Lung (tissue), 12 donors: ENCODE results near the gene ARHGEF2. TPM values are rescaled to one million over a fixed set of nuclear protein-coding genes. Genes with fewer than 3 reads are reported as not detected.

Source experiments
- ATAC-seq: fragments of 200-7000 bp; cut with Tn5 transposase; one replicate; pipeline ENCODE4 v1.9.1; 2020; ENCODE audit warnings: moderate number of reproducible peaks; ENCODE audit not compliant: insufficient read depth, low FRiP score
- DNase-seq, 3 donors: peaks; one replicate each; pipeline ENCODE4 v3.0.0-alpha.2; 2013 to 2017
- H3K27ac ChIP-seq, 2 donors: one replicate each; pipeline ENCODE4 v1.5.1; 2013; ENCODE audit warnings: mild to moderate bottlenecking in 2 of 2, moderate library complexity in 2 of 2, control low read depth in 1 of 2, inconsistent platforms in 1 of 2, low read depth in 1 of 2, low read length in 1 of 2
- H3K27me3 ChIP-seq, 3 donors: one replicate each; pipeline ENCODE4 v1.5.1; 2013; ENCODE audit warnings: low read length in 2 of 3; ENCODE audit not compliant: control insufficient read depth in 3 of 3, insufficient read depth in 3 of 3
- H3K36me3 ChIP-seq, 4 donors: one replicate each; pipeline ENCODE4 v1.5.1; 2013; ENCODE audit warnings: low read length in 4 of 4, mild to moderate bottlenecking in 1 of 4, moderate library complexity in 1 of 4; ENCODE audit not compliant: control insufficient read depth in 4 of 4, insufficient read depth in 4 of 4
- H3K4me1 ChIP-seq, 5 donors: one replicate each; pipeline ENCODE4 v1.5.1; 2013; ENCODE audit warnings: low read length in 5 of 5, mild to moderate bottlenecking in 2 of 5, moderate library complexity in 1 of 5; ENCODE audit not compliant: control insufficient read depth in 5 of 5, insufficient read depth in 5 of 5
- H3K4me3 ChIP-seq: one replicate; pipeline ENCODE4 v1.5.1; 2013; ENCODE audit warnings: mild to moderate bottlenecking, control low read depth, moderate library complexity
- H3K9ac ChIP-seq, 2 donors: one replicate each; pipeline ENCODE4 v1.5.1; 2013; ENCODE audit warnings: low read length in 2 of 2, control low read depth in 1 of 2; ENCODE audit not compliant: insufficient read depth in 1 of 2
- H3K9me3 ChIP-seq, 4 donors: one replicate each; pipeline ENCODE4 v1.5.1; 2013; ENCODE audit warnings: low read length in 3 of 4, mild to moderate bottlenecking in 1 of 4, moderate library complexity in 1 of 4; ENCODE audit not compliant: control insufficient read depth in 4 of 4, insufficient read depth in 3 of 4
- CTCF ChIP-seq: IDR thresholded peaks from 2 replicates; pipeline ENCODE4 v1.5.1; 2012; ENCODE audit warnings: mild to moderate bottlenecking; ENCODE audit errors: control extremely low read depth, extremely low read depth
- WGBS, 2 donors: extraction: QIAGEN DNeasy Blood & Tissue Kit; methylation state at CpG; one replicate each; pipeline ENCODE4 v1.1.7; 2013; 5-methylcytosine and 5-hydroxymethylcytosine counted together
- polyA plus RNA-seq, 2 donors: library from polyadenylated mRNA; stranded (reverse); fragments of 200-250 nt; gene quantifications; one replicate each; pipeline ENCODE4 v1.2.1, GENCODE V29; 2013
- total RNA-seq, 2 donors: library from RNA; depleted of rRNA in 1 of 2; stranded (reverse); fragments of >200 nt in 1 of 2; gene quantifications; one replicate each; pipeline ENCODE4 v1.2.1, GENCODE V29; 2014 to 2021
- donor health status: control.
- donor health status: control.
- donor health status: Bipolar disorder and iron deficiency.
- donor health status: healthy.
- donor health status: DM: yes; HTN: yes; CAD: no.

Gene ARHGEF2
- total and polyA plus RNA-seq, 4 donors = 72.0 to 289 (median 120) TPM

GRCh38 chr1:156004843-156005584 lies 26.7 kb upstream of the ARHGEF2 start:
- 56% methylated on average over 4 of the region's 4 CpGs for WGBS, 2 donors
- Histone ChIP-seq H3K27ac (peak overlapping the region in 1 of 2 donors; percentile 5), H3K27me3 (no peaks in the 10 kb centered on the region), H3K4me1 (peaks cover 0 to 8% (median 0%) of the 10 kb centered on the region in 5 donors), H3K9me3 (no peaks in the 10 kb centered on the region), H3K36me3 (peaks cover 2 to 15% (median 6%) of the 10 kb centered on the region in 4 donors), H3K9ac (no peak overlapping the region), H3K4me3 (no peak overlapping the region)
- no peak for TF ChIP-seq CTCF
- DNase-seq (peak in 1 of 3 donors; percentile 49), ATAC-seq (no peak)

GRCh38 chr1:156003923-156004188 lies 25.5 kb upstream of the ARHGEF2 start:
- WGBS, 2 donors = 41 to 62% methylated on average over 2 of the region's 2 CpGs
- Histone ChIP-seq H3K9ac (peak overlapping the region in 1 of 2 donors; percentile 58), H3K27ac (peak overlapping the region in 1 of 2 donors; percentile 87)

GRCh38 chr1:156002188-156002911 lies 24.0 kb upstream of the ARHGEF2 start:
- H3K4me1 ChIP-seq = peaks cover 0 to 8% (median 0%) of the 10 kb centered on the region in 5 donors
- peaks cover 0 to 6% (median 0%) of the 10 kb centered on the region in 4 donors for H3K36me3 ChIP-seq
- ATAC-seq = no peak
- TF ChIP-seq CTCF = no peak
- WGBS, 2 donors = 45 to 81% methylated on average over 3 of the region's 3 CpGs
- H3K9me3 ChIP-seq = no peaks in the 10 kb centered on the region
- peak overlapping the region in 1 of 2 donors; percentile 73 for H3K27ac ChIP-seq
- no peak for DNase-seq
- H3K27me3 ChIP-seq = no peaks in the 10 kb centered on the region
- H3K4me3 ChIP-seq = no peak overlapping the region
- no peak overlapping the region for H3K9ac ChIP-seq

More at GRCh38 chr1:156003923-156004188, 25.5 kb upstream of the ARHGEF2 start:
- TF ChIP-seq CTCF = no peak
- Histone ChIP-seq H3K36me3 (peaks cover 0 to 9% (median 1%) of the 10 kb centered on the region in 4 donors), H3K4me1 (peaks cover 0 to 8% (median 0%) of the 10 kb centered on the region in 5 donors), H3K4me3 (no peak overlapping the region), H3K9me3 (no peaks in the 10 kb centered on the region), H3K27me3 (no peaks in the 10 kb centered on the region)
- no peak for DNase-seq
- no peak for ATAC-seq
